H9 (cell line): ENCODE measurements around the gene UGT2B17. TPM values are rescaled to one million over a fixed set of nuclear protein-coding genes. Genes with fewer than 3 reads are reported as not detected.

Experiments used
- DNase-seq: peaks from one replicate; pipeline ENCODE4 v3.0.0-alpha.2; 2017
- H2AFZ ChIP-seq: one replicate; pipeline ENCODE4 v1.6.1; 2013; ENCODE audit warnings: mild to moderate bottlenecking, low read length, control low read depth, moderate library complexity
- H2AK5ac ChIP-seq: 2 replicates; pipeline ENCODE4 v1.6.1; 2013; ENCODE audit warnings: low read length, control low read depth, mixed read lengths; ENCODE audit not compliant: insufficient read length
- H2BK120ac ChIP-seq: one replicate; pipeline ENCODE4 v1.6.1; 2013; ENCODE audit warnings: low read depth, mild to moderate bottlenecking, low read length, control low read depth, inconsistent platforms; ENCODE audit not compliant: poor library complexity, severe bottlenecking
- H2BK12ac ChIP-seq: 2 replicates; pipeline ENCODE4 v1.6.1; 2013; ENCODE audit warnings: low read length, control low read depth, mixed read lengths, low read depth; ENCODE audit not compliant: insufficient read length
- H2BK15ac ChIP-seq: 2 replicates; pipeline ENCODE4 v1.6.1; 2013; ENCODE audit warnings: low read depth, low read length, control low read depth
- H2BK20ac ChIP-seq: one replicate; pipeline ENCODE4 v1.6.1; 2013; ENCODE audit warnings: low read depth, mild to moderate bottlenecking, low read length, control low read depth, inconsistent platforms; ENCODE audit not compliant: poor library complexity, severe bottlenecking
- H2BK5ac ChIP-seq: 2 replicates; pipeline ENCODE4 v1.6.1; 2013; ENCODE audit warnings: low read length, control low read depth, mixed read lengths; ENCODE audit not compliant: insufficient read length
- H3K14ac ChIP-seq: 2 replicates; pipeline ENCODE4 v1.6.1; 2013; ENCODE audit warnings: low read length, control low read depth; ENCODE audit not compliant: insufficient read depth
- H3K18ac ChIP-seq: 2 replicates; pipeline ENCODE4 v1.6.1; 2013; ENCODE audit warnings: low read depth, mild to moderate bottlenecking, mixed read lengths, low read length, control low read depth; ENCODE audit not compliant: insufficient read length
- H3K23ac ChIP-seq: 2 replicates; pipeline ENCODE4 v1.6.1; 2013; ENCODE audit warnings: low read length, control low read depth, mixed read lengths, low read depth; ENCODE audit not compliant: insufficient read length
- H3K23me2 ChIP-seq: 2 replicates; pipeline ENCODE4 v1.6.1; 2013; ENCODE audit warnings: low read depth, mild to moderate bottlenecking, mixed read lengths, low read length, control low read depth; ENCODE audit not compliant: insufficient read length, poor library complexity, severe bottlenecking
- H3K27ac ChIP-seq: 2 replicates; pipeline ENCODE4 v1.5.1; 2013; ENCODE audit warnings: low read length, control low read depth, mixed read lengths, low read depth; ENCODE audit not compliant: insufficient read length
- H3K27me3 ChIP-seq: 2 replicates; pipeline ENCODE4 v1.6.1; 2013; ENCODE audit warnings: low read length, control low read depth, inconsistent platforms; ENCODE audit not compliant: insufficient read depth
- H3K4ac ChIP-seq: 2 replicates; pipeline ENCODE4 v1.6.1; 2013; ENCODE audit warnings: low read depth, mild to moderate bottlenecking, control low read depth, inconsistent platforms, low read length, moderate library complexity
- H3K4me1 ChIP-seq: 2 replicates; pipeline ENCODE4 v1.6.1; 2013; ENCODE audit warnings: low read length, control low read depth, inconsistent platforms; ENCODE audit not compliant: insufficient read depth
- H3K4me2 ChIP-seq: 2 replicates; pipeline ENCODE4 v1.6.1; 2013; ENCODE audit warnings: low read length, control low read depth, mixed read lengths; ENCODE audit not compliant: insufficient read length, insufficient read depth
- H3K56ac ChIP-seq: 2 replicates; pipeline ENCODE4 v1.6.1; 2013; ENCODE audit warnings: low read depth, mild to moderate bottlenecking, mixed read lengths, low read length, control low read depth; ENCODE audit not compliant: insufficient read length
- H3K79me1 ChIP-seq: 2 replicates; pipeline ENCODE4 v1.6.1; 2013; ENCODE audit warnings: low read depth, mild to moderate bottlenecking, moderate library complexity, low read length, control low read depth, inconsistent platforms; ENCODE audit not compliant: insufficient read depth, poor library complexity, severe bottlenecking
- H3K79me2 ChIP-seq: 2 replicates; pipeline ENCODE4 v1.6.1; 2013; ENCODE audit warnings: low read length, control low read depth, inconsistent platforms; ENCODE audit not compliant: insufficient read depth
- H3K9ac ChIP-seq: 2 replicates; pipeline ENCODE4 v1.6.1; 2013; ENCODE audit warnings: low read length, control low read depth, mixed read lengths; ENCODE audit not compliant: insufficient read length; ENCODE audit errors: extremely low read depth
- H3K9me3 ChIP-seq: one replicate; pipeline ENCODE4 v1.6.1; 2013; ENCODE audit warnings: low read depth, low read length, inconsistent platforms; ENCODE audit not compliant: control insufficient read depth
- H3T11ph ChIP-seq: one replicate; pipeline ENCODE4 v1.6.1; 2013; ENCODE audit warnings: mild to moderate bottlenecking, low read length, control low read depth, inconsistent platforms
- H4K20me1 ChIP-seq: one replicate; pipeline ENCODE4 v1.6.1; 2013; ENCODE audit not compliant: control insufficient read depth, insufficient read length, insufficient read depth
- H4K5ac ChIP-seq: 2 replicates; pipeline ENCODE4 v1.6.1; 2013; ENCODE audit warnings: low read depth, mild to moderate bottlenecking, mixed read lengths, low read length, control low read depth; ENCODE audit not compliant: insufficient read length
- H4K8ac ChIP-seq: replicated peaks from 2 replicates; pipeline ENCODE4 v1.6.1; 2013; ENCODE audit warnings: low read length, control low read depth, mixed read lengths, low read depth; ENCODE audit not compliant: insufficient read length
- H4K91ac ChIP-seq: 2 replicates; pipeline ENCODE4 v1.6.1; 2013; ENCODE audit warnings: low read depth, mild to moderate bottlenecking, moderate library complexity, mixed read lengths, low read length, control low read depth; ENCODE audit not compliant: insufficient read length
- H3K27ac Mint-ChIP-seq, 3 experiments: 2 replicates in 2 of 3; 3 replicates in 1 of 3; pipeline ENCODE4 v1.8.0; 2020 to 2021; ENCODE audit warnings: mixed read lengths in 3 of 3, mild to moderate bottlenecking in 1 of 3, moderate library complexity in 1 of 3
- H3K27me3 Mint-ChIP-seq: 2 replicates; pipeline ENCODE4 v1.8.0; 2021; ENCODE audit warnings: low read depth, mild to moderate bottlenecking, moderate library complexity, mixed read lengths
- H3K36me3 Mint-ChIP-seq, 3 experiments: 2 replicates in 2 of 3; 3 replicates in 1 of 3; pipeline ENCODE4 v1.8.0; 2020 to 2021; ENCODE audit warnings: low read depth in 3 of 3, mixed read lengths in 3 of 3; ENCODE audit not compliant: insufficient read depth in 1 of 3
- H3K4me1 Mint-ChIP-seq, 2 experiments: 2 replicates each; pipeline ENCODE4 v1.8.0; 2020; ENCODE audit warnings: mixed read lengths in 2 of 2
- H3K4me3 Mint-ChIP-seq, 2 experiments: 2 replicates in 1 of 2; 3 replicates in 1 of 2; pipeline ENCODE4 v1.8.0; 2020 to 2021; ENCODE audit warnings: mild to moderate bottlenecking in 2 of 2, mixed read lengths in 2 of 2, moderate library complexity in 1 of 2
- H3K9me3 Mint-ChIP-seq, 2 experiments: 2 replicates in 1 of 2; 3 replicates in 1 of 2; pipeline ENCODE4 v1.8.0; 2020; ENCODE audit warnings: mild to moderate bottlenecking in 2 of 2, mixed read lengths in 2 of 2, moderate library complexity in 1 of 2
- CTCF ChIP-seq: fragments of 200-600 bp; sonication (generic); conservative IDR thresholded peaks from 3 replicates; pipeline ENCODE4 v1.8.0; 2021; ENCODE audit warnings: antibody characterized with exemption, mild to moderate bottlenecking
- total RNA-seq: library from RNA; stranded (reverse); gene quantifications from 2 replicates; pipeline ENCODE4 v1.2.1, GENCODE V29; 2021

UGT2B17 gene
- total RNA-seq, 1 experiment from 2014 or later, result not detected

- no peak overlapping the region for H3K27ac Mint-ChIP-seq
- Histone ChIP-seq H2AFZ (no peak overlapping the region), H3K18ac (no peak overlapping the region), H3K56ac (no peak overlapping the region), H4K5ac (no peak overlapping the region), H3K23me2 (no peaks in the 10 kb centered on the region), H3K27ac (no peak overlapping the region), H2BK15ac (no peak overlapping the region), H4K91ac (no peak overlapping the region), H2BK12ac (no peak overlapping the region), H2BK5ac (no peak overlapping the region), H2AK5ac (no peak overlapping the region), H3K79me2 (no peaks in the 10 kb centered on the region), H2BK20ac (no peak overlapping the region), H3T11ph (no peak overlapping the region), H3K4me1 (no peaks in the 10 kb centered on the region), H3K79me1 (no peaks in the 10 kb centered on the region), H2BK120ac (no peak overlapping the region), H4K8ac (no peak overlapping the region), H3K27me3 (no peaks in the 10 kb centered on the region), H3K14ac (no peak overlapping the region), H4K20me1 (no peaks in the 10 kb centered on the region), H3K4me2 (no peak overlapping the region), H3K23ac (no peak overlapping the region), H3K9me3 (no peaks in the 10 kb centered on the region), H3K4ac (no peak overlapping the region), H3K9ac (no peak overlapping the region)
- no peaks in the 10 kb centered on the region for H3K27me3 Mint-ChIP-seq
- no peak overlapping the region for H3K4me3 Mint-ChIP-seq
- no peak for TF ChIP-seq CTCF
- peaks cover 0 to 4% of the 10 kb centered on the region in 2 experiments; a peak in 2 of 4 replicates for H3K4me1 Mint-ChIP-seq
- DNase-seq, result no peak
- 0 out of 5 replicates have a peak, but pooled peaks cover 0 to 2% of the 10 kb centered on the region in 2 experiments for H3K9me3 Mint-ChIP-seq
- no peaks in the 10 kb centered on the region for H3K36me3 Mint-ChIP-seq
Measured at GRCh38 chr4:68617003-68617698, 41.0 kb upstream of the UGT2B17 start.
